PC-3 (cell line): ENCODE measurements around the gene TMEM192.

ENCODE experiments used
- CTCF ChIP-seq: fragments of 300-600 bp; sonication (generic); conservative IDR thresholded peaks from 2 replicates; pipeline ENCODE4 v1.5.1; 2017; ENCODE audit warnings: antibody characterized with exemption, low read depth, mild to moderate bottlenecking, low read length
- EZH2 ChIP-seq: fragments of 300-600 bp; sonication (generic); IDR thresholded peaks from one replicate; pipeline ENCODE4 v1.6.1; 2017; ENCODE audit warnings: antibody characterized with exemption, mild to moderate bottlenecking, low read length; ENCODE audit not compliant: unreplicated experiment
- EZH2phosphoT487 ChIP-seq: fragments of 300-600 bp; sonication (generic); IDR thresholded peaks from 2 replicates; pipeline ENCODE4 v1.6.1; 2018; ENCODE audit warnings: mild to moderate bottlenecking, antibody characterized with exemption, low read length, borderline replicate concordance

GRCh38 chr4:165055601-165056000 lies 57.1 kb downstream of the TMEM192 start:
- TF ChIP-seq CTCF (no peak), EZH2 (no peak), EZH2phosphoT487 (no peak)
